ENCODE results near the gene SHISAL1. TPM values are rescaled to one million over a fixed set of nuclear protein-coding genes. Genes with fewer than 3 reads are reported as not detected.

Gene SHISAL1
- total and polyA plus RNA-seq, 2 donors (not counting 1 experiment from before 2014, with no cell fraction given): not detected

GRCh38 chr22:44229331-44229730 lies 83.4 kb downstream of the SHISAL1 start:
- TF ChIP-seq CTCF (IDR thresholded peaks at IDR 0.05): no peak
- no peak for TF ChIP-seq EZH2 (IDR thresholded peaks at IDR 0.05; ENCODE audit: borderline replicate concordance, insufficient read depth, low read depth, low read length, poor library complexity, severe bottlenecking)
- Histone ChIP-seq H3K27me3 (replicated peaks in 1 of 4; ENCODE audit: control extremely low read depth in 1 of 4, control insufficient read depth in 3 of 4, insufficient read depth in 4 of 4, low read length in 3 of 4) (peaks cover 0 to 6% (median 2%) of the 10 kb centered on the region in 4 experiments), H3K4me1 (ENCODE audit: control insufficient read depth in 2 of 2, insufficient read depth in 2 of 2, low read length in 2 of 2) (no peaks in the 10 kb centered on the region), H2AFZ (ENCODE audit: insufficient read depth, low read depth, low read length, poor library complexity, severe bottlenecking) (no peak overlapping the region), H3K9me3 (ENCODE audit: control extremely low read depth in 1 of 3, control insufficient read depth in 2 of 3, insufficient read depth in 1 of 3, low read length in 2 of 3) (peaks cover 0 to 12% (median 7%) of the 10 kb centered on the region in 3 donors), H3K36me3 (replicated peaks in 1 of 2; ENCODE audit: control extremely low read depth in 1 of 2, control insufficient read depth in 1 of 2, extremely low read depth in 1 of 2, insufficient read depth in 2 of 2, low read length in 1 of 2) (no peaks in the 10 kb centered on the region), H4K20me1 (ENCODE audit: control insufficient read depth, insufficient read depth, low read length, poor library complexity, severe bottlenecking) (no peaks in the 10 kb centered on the region), H3K4me3 (ENCODE audit: control extremely low read depth in 1 of 5, extremely low read depth in 1 of 5, insufficient read depth in 1 of 5, low read depth in 2 of 5, low read length in 4 of 5) (no peak overlapping the region), H3K27ac (ENCODE audit: low read length in 2 of 2) (no peak overlapping the region), H3K4me2 (replicated peaks; ENCODE audit: low read depth, low read length, poor library complexity, severe bottlenecking) (no peak overlapping the region), H3K79me2 (ENCODE audit: control insufficient read depth, insufficient read depth, low read length) (no peaks in the 10 kb centered on the region), H3K9ac (ENCODE audit: low read length) (no peak overlapping the region)
- intact Hi-C loops (cut with micrococcal nuclease): no loop called here
- POLR2A ChIA-PET: no interaction called here
- CTCF ChIA-PET: no interaction called here
- Mint-ChIP-seq H3K27me3 (peaks cover 21% of the 10 kb centered on the region), H3K9me3 (ENCODE audit: insufficient read depth) (peaks cover 2% of the 10 kb centered on the region), H3K4me1 (no peaks in the 10 kb centered on the region), H3K4me3 (no peak overlapping the region), H3K27ac (no peak overlapping the region)
- no peak for ATAC-seq (ENCODE audit: low read depth)
- DNase-seq: no peak
- no CpG with 5 or more reads among the region's 3 CpGs for WGBS (ENCODE audit: insufficient coverage)

- H3K36me3 ChIP-seq (replicated peaks in 1 of 2; ENCODE audit: control extremely low read depth in 1 of 2, control insufficient read depth in 1 of 2, extremely low read depth in 1 of 2, insufficient read depth in 2 of 2, low read length in 1 of 2): no peaks in the 10 kb centered on the region
- no peak overlapping the region for H3K4me3 Mint-ChIP-seq
- no peaks in the 10 kb centered on the region for H3K4me1 ChIP-seq (ENCODE audit: control insufficient read depth in 2 of 2, insufficient read depth in 2 of 2, low read length in 2 of 2)
- ATAC-seq (ENCODE audit: low read depth): no peak
- H3K9me3 ChIP-seq (ENCODE audit: control extremely low read depth in 1 of 3, control insufficient read depth in 2 of 3, insufficient read depth in 1 of 3, low read length in 2 of 3): peaks cover 0 to 12% (median 12%) of the 10 kb centered on the region in 3 donors
- POLR2A ChIA-PET: no interaction called here
- TF ChIP-seq CTCF (IDR thresholded peaks at IDR 0.05) (no peak), EZH2 (IDR thresholded peaks at IDR 0.05; ENCODE audit: borderline replicate concordance, insufficient read depth, low read depth, low read length, poor library complexity, severe bottlenecking) (no peak)
- H3K9me3 Mint-ChIP-seq (ENCODE audit: insufficient read depth): peaks cover 2% of the 10 kb centered on the region
- CTCF ChIA-PET: no interaction called here
- no peaks in the 10 kb centered on the region for H3K4me1 Mint-ChIP-seq
- no peak overlapping the region for H3K27ac Mint-ChIP-seq
- peaks cover 31% of the 10 kb centered on the region for H3K27me3 Mint-ChIP-seq
- H3K4me2 ChIP-seq (replicated peaks; ENCODE audit: low read depth, low read length, poor library complexity, severe bottlenecking): no peak overlapping the region
- no peak overlapping the region for H3K4me3 ChIP-seq (ENCODE audit: control extremely low read depth in 1 of 5, extremely low read depth in 1 of 5, insufficient read depth in 1 of 5, low read depth in 2 of 5, low read length in 4 of 5)
- DNase-seq: no peak
- H3K27me3 ChIP-seq (replicated peaks in 1 of 4; ENCODE audit: control extremely low read depth in 1 of 4, control insufficient read depth in 3 of 4, insufficient read depth in 4 of 4, low read length in 3 of 4): peaks cover 0 to 6% (median 2%) of the 10 kb centered on the region in 4 experiments
- no peak overlapping the region for H2AFZ ChIP-seq (ENCODE audit: insufficient read depth, low read depth, low read length, poor library complexity, severe bottlenecking)
- WGBS (ENCODE audit: insufficient coverage): 77% methylated on average over 8 of the region's 8 CpGs
- no peak overlapping the region for H3K27ac ChIP-seq (ENCODE audit: low read length in 2 of 2)
- H3K79me2 ChIP-seq (ENCODE audit: control insufficient read depth, insufficient read depth, low read length): no peaks in the 10 kb centered on the region
- no peaks in the 10 kb centered on the region for H4K20me1 ChIP-seq (ENCODE audit: control insufficient read depth, insufficient read depth, low read length, poor library complexity, severe bottlenecking)
- H3K9ac ChIP-seq (ENCODE audit: low read length): no peak overlapping the region
- intact Hi-C loops (cut with micrococcal nuclease): no loop called here
Measured at GRCh38 chr22:44225812-44226211, 86.9 kb downstream of the SHISAL1 start.
